Bronchial epithelial cell (primary cell): ENCODE results near the gene PPP2R5E. TPM values are rescaled to one million over a fixed set of nuclear protein-coding genes. Genes with fewer than 3 reads are reported as not detected.

Experiments
- DNase-seq: peaks from one replicate; pipeline ENCODE4 v3.0.0-alpha.2; 2010; ENCODE audit warnings: low read depth
- FAIRE-seq: peaks from 2 replicates; lab custom pipeline; 2011; peaks lifted over from hg19 to GRCh38; lab: Jason Lieb, UNC
- H3K27me3 ChIP-seq: 2 replicates; pipeline ENCODE4 v1.5.1; 2011; ENCODE audit warnings: low read length; ENCODE audit not compliant: control insufficient read depth, insufficient read depth
- H3K36me3 ChIP-seq: 2 replicates; pipeline ENCODE4 v1.5.1; 2011; ENCODE audit warnings: low read length; ENCODE audit not compliant: control insufficient read depth, insufficient read depth
- H3K4me3 ChIP-seq: 2 replicates; pipeline ENCODE4 v1.5.1; 2011; ENCODE audit warnings: mild to moderate bottlenecking, low read depth, low read length, control low read depth
- CTCF ChIP-seq: IDR thresholded peaks from 2 replicates; pipeline ENCODE4 v1.5.1; 2011; ENCODE audit warnings: mild to moderate bottlenecking, moderate library complexity, low read length, control low read depth, inconsistent platforms; ENCODE audit not compliant: insufficient read depth, severe bottlenecking
- total RNA-seq: library from RNA; depleted of rRNA; stranded (reverse); fragments of >200 nt; gene quantifications from 2 replicates; pipeline ENCODE4 v1.2.1, GENCODE V29; 2014

Gene PPP2R5E
- total RNA-seq, 1 donor from 2014 or later = 11.6 TPM

- peaks cover 1% of the 10 kb centered on the region for H3K36me3 ChIP-seq
- TF ChIP-seq CTCF = no peak
- DNase-seq = no peak
- H3K27me3 ChIP-seq = no peaks in the 10 kb centered on the region
- FAIRE-seq = no peak
- no peak overlapping the region for H3K4me3 ChIP-seq
These were observed 75.6 kb downstream of the PPP2R5E start for GRCh38 chr14:63467440-63468072.

GRCh38 chr14:63465347-63465746, 77.8 kb downstream of the PPP2R5E start:
- Histone ChIP-seq H3K27me3 (no peaks in the 10 kb centered on the region), H3K36me3 (peaks cover 1% of the 10 kb centered on the region), H3K4me3 (no peak overlapping the region)
- DNase-seq (no peak), FAIRE-seq (no peak)
- TF ChIP-seq CTCF = no peak

- no peak for TF ChIP-seq CTCF
- H3K36me3 ChIP-seq = peaks cover 1% of the 10 kb centered on the region
- no peaks in the 10 kb centered on the region for H3K27me3 ChIP-seq
- DNase-seq = no peak
- no peak overlapping the region for H3K4me3 ChIP-seq
- FAIRE-seq = no peak
These were observed 82.4 kb downstream of the PPP2R5E start for GRCh38 chr14:63460680-63461369.

GRCh38 chr14:63459738-63460137, 83.4 kb downstream of the PPP2R5E start:
- DNase-seq = no peak
- FAIRE-seq = no peak
- no peak overlapping the region for H3K4me3 ChIP-seq
- peaks cover 1% of the 10 kb centered on the region for H3K36me3 ChIP-seq
- no peaks in the 10 kb centered on the region for H3K27me3 ChIP-seq
- no peak for TF ChIP-seq CTCF

GRCh38 chr14:63457498-63457897, 85.7 kb downstream of the PPP2R5E start:
- no peak for DNase-seq
- H3K36me3 ChIP-seq = no peaks in the 10 kb centered on the region
- no peaks in the 10 kb centered on the region for H3K27me3 ChIP-seq
- H3K4me3 ChIP-seq = no peak overlapping the region
- no peak for FAIRE-seq
- no peak for TF ChIP-seq CTCF
